Measurements from ENCODE around the gene KLK15. TPM values are rescaled to one million over a fixed set of nuclear protein-coding genes. Genes with fewer than 3 reads are reported as not detected.

KLK15 gene
- total and polyA plus RNA-seq, 10 of the 15 experiments (the other 5 are each of a cell fraction or from before 2014, with no cell fraction given): 0.04 to 0.08 TPM; not detected in 8

GRCh38 chr19:50842130-50842529, 8.8 kb upstream of the KLK15 start (continued):
- TF ChIP-seq, protein P1, sequence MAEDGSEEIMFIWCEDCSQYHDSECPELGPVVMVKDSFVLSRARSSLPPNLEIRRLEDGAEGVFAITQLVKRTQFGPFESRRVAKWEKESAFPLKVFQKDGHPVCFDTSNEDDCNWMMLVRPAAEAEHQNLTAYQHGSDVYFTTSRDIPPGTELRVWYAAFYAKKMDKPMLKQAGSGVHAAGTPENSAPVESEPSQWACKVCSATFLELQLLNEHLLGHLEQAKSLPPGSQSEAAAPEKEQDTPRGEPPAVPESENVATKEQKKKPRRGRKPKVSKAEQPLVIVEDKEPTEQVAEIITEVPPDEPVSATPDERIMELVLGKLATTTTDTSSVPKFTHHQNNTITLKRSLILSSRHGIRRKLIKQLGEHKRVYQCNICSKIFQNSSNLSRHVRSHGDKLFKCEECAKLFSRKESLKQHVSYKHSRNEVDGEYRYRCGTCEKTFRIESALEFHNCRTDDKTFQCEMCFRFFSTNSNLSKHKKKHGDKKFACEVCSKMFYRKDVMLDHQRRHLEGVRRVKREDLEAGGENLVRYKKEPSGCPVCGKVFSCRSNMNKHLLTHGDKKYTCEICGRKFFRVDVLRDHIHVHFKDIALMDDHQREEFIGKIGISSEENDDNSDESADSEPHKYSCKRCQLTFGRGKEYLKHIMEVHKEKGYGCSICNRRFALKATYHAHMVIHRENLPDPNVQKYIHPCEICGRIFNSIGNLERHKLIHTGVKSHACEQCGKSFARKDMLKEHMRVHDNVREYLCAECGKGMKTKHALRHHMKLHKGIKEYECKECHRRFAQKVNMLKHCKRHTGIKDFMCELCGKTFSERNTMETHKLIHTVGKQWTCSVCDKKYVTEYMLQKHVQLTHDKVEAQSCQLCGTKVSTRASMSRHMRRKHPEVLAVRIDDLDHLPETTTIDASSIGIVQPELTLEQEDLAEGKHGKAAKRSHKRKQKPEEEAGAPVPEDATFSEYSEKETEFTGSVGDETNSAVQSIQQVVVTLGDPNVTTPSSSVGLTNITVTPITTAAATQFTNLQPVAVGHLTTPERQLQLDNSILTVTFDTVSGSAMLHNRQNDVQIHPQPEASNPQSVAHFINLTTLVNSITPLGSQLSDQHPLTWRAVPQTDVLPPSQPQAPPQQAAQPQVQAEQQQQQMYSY (CRISPR knock-in tag; IDR thresholded peaks at IDR 0.05): no peak
- TF ChIP-seq MTA2 (IDR thresholded peaks at IDR 0.05; ENCODE audit: low read depth): no peak

DNA sequence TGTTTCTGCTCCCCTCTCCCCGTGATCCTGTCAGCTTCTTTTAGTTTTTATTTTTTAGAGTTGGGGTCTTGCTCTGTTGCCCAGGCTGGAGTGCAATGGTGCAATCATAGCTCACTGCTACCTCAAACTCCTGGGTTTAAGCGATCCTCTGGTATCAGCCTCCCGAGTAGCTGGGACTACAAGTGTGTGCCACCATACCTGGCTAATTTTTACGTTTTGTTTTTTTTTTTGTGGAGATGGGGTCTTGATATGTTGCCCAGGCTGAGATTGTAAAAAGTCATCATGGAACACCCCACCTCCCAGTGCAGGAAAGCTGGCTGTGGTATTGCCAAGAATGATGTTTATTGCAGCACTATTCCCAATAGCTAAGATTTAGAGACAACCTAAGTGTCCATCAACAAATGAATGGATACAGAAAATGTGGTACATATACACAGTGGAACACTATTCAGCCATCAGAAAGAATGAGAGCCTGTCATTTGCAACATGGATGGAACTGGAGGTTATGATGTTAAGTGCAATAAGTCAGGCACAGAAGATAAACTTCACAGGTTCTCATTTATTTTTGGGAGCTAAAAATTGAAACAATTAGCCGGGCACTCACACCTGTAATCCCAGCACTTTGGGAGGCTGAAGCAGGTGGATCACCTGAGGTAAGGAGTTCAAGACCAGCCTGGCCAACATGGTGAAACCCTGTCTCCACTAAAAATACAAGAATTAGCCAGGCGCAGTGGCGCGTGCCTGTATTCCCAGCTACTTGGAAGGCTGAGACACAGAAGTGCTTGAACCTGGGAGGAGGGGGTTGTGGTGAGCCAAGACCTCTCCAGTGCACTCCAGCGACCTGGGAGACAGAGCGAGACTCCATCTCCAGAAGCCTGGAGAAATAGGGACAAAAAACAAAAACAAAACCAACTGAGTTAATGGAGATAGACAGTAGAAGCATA, 6.6 kb upstream of the KLK15 start:
- 72% methylated on average over 10 of the region's 10 CpGs for WGBS (ENCODE audit: insufficient coverage, insufficient replicate concordance, low lambda C conversion rate, missing lambda C conversion rate)
- Histone ChIP-seq H3K4me3 (no peak overlapping the region), H3K4me2 (ENCODE audit: control insufficient read depth, insufficient read depth) (no peak overlapping the region), H3K79me2 (ENCODE audit: control insufficient read depth, insufficient read depth, low read length) (no peaks in the 10 kb centered on the region), H4K20me1 (ENCODE audit: control insufficient read depth, insufficient read depth) (no peaks in the 10 kb centered on the region), H3K27me3 (replicated peaks in 1 of 2; ENCODE audit: control insufficient read depth in 2 of 2, insufficient read depth in 2 of 2, low read length in 1 of 2) (no peaks in the 10 kb centered on the region), H3K9ac (ENCODE audit: control insufficient read depth, insufficient read depth, low read length) (no peak overlapping the region), H2AFZ (ENCODE audit: control insufficient read depth, low read depth, low read length) (no peak overlapping the region), H3K27ac (ENCODE audit: control insufficient read depth, insufficient read depth) (no peak overlapping the region), H3K4me1 (ENCODE audit: control insufficient read depth, insufficient read depth, low read length) (peaks cover 5% of the 10 kb centered on the region; the same call in 1 of the 2 replicates), H3K36me3 (ENCODE audit: control insufficient read depth in 2 of 2, insufficient read depth in 2 of 2, low read length in 1 of 2) (no peaks in the 10 kb centered on the region), H3K9me3 (replicated peaks; ENCODE audit: control insufficient read depth, insufficient read depth, low read length) (no peaks in the 10 kb centered on the region; the same call in 2 of the 3 replicates)
- DNase-seq (ENCODE audit: low read depth, low spot score) (no peak), ATAC-seq (no peak), FAIRE-seq (no peak)
- in situ Hi-C loops (cut with MboI): no loop called here
- no TSS peak for BruUV-seq (replicated peaks)
- RAD21 ChIA-PET (ENCODE audit: unreplicated experiment): interaction anchor here (1.4 to 4.6 kb wide), 2 partner anchors 66 to 81 kb away, joined by 4 to 41 read pairs; no protein-coding TSS in a partner anchor
- intact Hi-C loops (cut with micrococcal nuclease; ENCODE audit: unreplicated experiment): loop anchor here (5.0 kb wide), 1 partner anchor 57 kb away; no protein-coding TSS in a partner anchor
- TF ChIP-seq TCF7 (IDR thresholded peaks at IDR 0.05; ENCODE audit: borderline replicate concordance) (no peak), BCL11A (IDR thresholded peaks at IDR 0.05; ENCODE audit: low read depth, low read length) (no peak)
- SMC1A ChIA-PET (ENCODE audit: uncharacterized antibody, unreplicated experiment): interaction anchor here (4.6 kb wide), 1 partner anchor 81 kb away, joined by 37 read pairs; no protein-coding TSS in a partner anchor
- CTCF ChIA-PET: interaction anchor here (0.7 to 3.6 kb wide), 3 partner anchors 10 to 82 kb away, joined by 3 to 40 read pairs (median 3); no protein-coding TSS in a partner anchor
- POLR2A ChIA-PET: interaction anchor here (0.7 to 1.7 kb wide), 2 partner anchors 25 to 84 kb away, joined by 3 to 5 read pairs; no protein-coding TSS in a partner anchor
